ENCODE measurements around the gene R3HCC1L. TPM values are rescaled to one million over a fixed set of nuclear protein-coding genes. Genes with fewer than 3 reads are reported as not detected.

Gene R3HCC1L
- total and polyA plus RNA-seq, 11 donors, result 4.0 to 8.6 (median 5.2) TPM

GRCh38 chr10:98266647-98267046, 132.2 kb downstream of the R3HCC1L start:
- intact Hi-C loops (cut with DNase I), result loop anchor here in 4 of 10 donors (5.0 to 10.0 kb wide), 4 partner anchors 46 to 196 kb away; partner anchors contain the start of gene PYROXD2 (in 1 of the 4)
- Histone ChIP-seq H3K4me3 (no peak overlapping the region), H3K27ac (peak overlapping the region in 1 of 12 donors; percentile 87), H3K36me3 (no peaks in the 10 kb centered on the region), H3K4me1 (peaks cover 0 to 34% (median 22%) of the 10 kb centered on the region in 12 donors), H3K27me3 (peaks cover 0 to 18% (median 0%) of the 10 kb centered on the region in 9 donors), H3K9me3 (no peaks in the 10 kb centered on the region)
- WGBS, 4 donors, result 82 to 96% (median 87%) methylated on average over 5 of the region's 5 CpGs
- TF ChIP-seq CTCF (IDR thresholded peaks at IDR 0.05) (no peak), POLR2A (IDR thresholded peaks at IDR 0.05) (no peak)
- DNase-seq (no peak), ATAC-seq (no peak)

GRCh38 chr10:98267069-98267893, 132.8 kb downstream of the R3HCC1L start:
- intact Hi-C loops (cut with DNase I), result loop anchor here in 4 of 10 donors (5.0 to 10.0 kb wide), 4 partner anchors 45 to 195 kb away; partner anchors contain the start of gene PYROXD2 (in 1 of the 4)
- H3K27me3 ChIP-seq, result peaks cover 0 to 18% (median 0%) of the 10 kb centered on the region in 9 donors
- no peak for TF ChIP-seq CTCF (IDR thresholded peaks at IDR 0.05)
- TF ChIP-seq POLR2A (IDR thresholded peaks at IDR 0.05), result no peak
- H3K4me3 ChIP-seq, result peak overlapping the region in 11 of 12 donors; percentile 34 to 69 (median 53)
- ATAC-seq (no peak), DNase-seq (peak in 1 of 5 donors; percentile 47)
- no peaks in the 10 kb centered on the region for H3K36me3 ChIP-seq
- peak overlapping the region; percentile 56 to 89 (median 86) for H3K27ac ChIP-seq
- H3K9me3 ChIP-seq, result no peaks in the 10 kb centered on the region
- 74 to 81% (median 79%) methylated on average over 21 to 22 of the region's 22 CpGs for WGBS, 4 donors
- H3K4me1 ChIP-seq, result peaks cover 0 to 34% (median 22%) of the 10 kb centered on the region in 12 donors

- H3K4me1 ChIP-seq, result peaks cover 0 to 34% (median 22%) of the 10 kb centered on the region in 12 donors
- TF ChIP-seq CTCF (IDR thresholded peaks at IDR 0.05) (no peak), POLR2A (IDR thresholded peaks at IDR 0.05) (no peak)
- DNase-seq (peak in 1 of 5 donors; percentile 51), ATAC-seq (peak in 3 of 4 donors; percentile 1 to 30 (median 11))
- no peaks in the 10 kb centered on the region for H3K9me3 ChIP-seq
- H3K4me3 ChIP-seq, result peak within 1 kb of the TSS in 11 of 12 donors; percentile 34 to 69 (median 53)
- WGBS, 4 donors, result 3 to 13% (median 8%) methylated on average over 19 to 75 of the region's 75 CpGs
- peaks cover 0 to 18% (median 0%) of the 10 kb centered on the region in 9 donors for H3K27me3 ChIP-seq
- no peaks in the 10 kb centered on the region for H3K36me3 ChIP-seq
- peak within 1 kb of the TSS; percentile 56 to 89 (median 86) for H3K27ac ChIP-seq
- intact Hi-C loops (cut with DNase I), result loop anchor here in 6 of 10 donors (2.0 to 10.0 kb wide), 5 partner anchors 41 to 194 kb away; partner anchors contain the start of gene PYROXD2 (in 1 of the 6)
Measured at GRCh38 chr10:98267894-98268693, 133.6 kb downstream of the R3HCC1L start, which contains the start of gene LOXL4. Gene LOXL4, minus strand, starts transcription at chr10:98268194. Its CDS starts 5,175 bp downstream, at chr10:98263019.
